ENCODE results near the gene CORO2B.

The CORO2B gene

DNA sequence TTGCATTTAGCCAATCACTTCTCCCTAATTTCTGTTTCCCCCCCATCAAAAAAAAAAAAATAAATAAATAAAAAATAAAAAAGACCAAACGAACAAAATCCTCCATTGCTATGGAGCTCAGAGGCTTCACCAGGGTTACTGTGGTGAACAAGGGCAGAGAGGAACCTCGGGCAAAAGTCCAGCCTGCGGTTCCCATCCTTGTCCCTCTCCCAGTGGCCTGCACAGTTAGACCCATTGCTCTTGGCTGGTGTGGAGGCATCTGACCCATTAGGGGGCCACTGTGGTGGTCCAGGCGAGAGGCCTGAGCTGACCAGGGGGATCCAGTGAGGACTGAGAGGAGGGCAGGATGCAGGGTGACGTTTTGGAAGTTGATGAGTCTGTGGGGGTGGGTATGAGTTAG lies 18.8 kb downstream of the CORO2B start:
- Histone ChIP-seq H3K27me3 (ENCODE audit: insufficient read depth, poor library complexity, severe bottlenecking) (peaks cover 2% of the 10 kb centered on the region), H3K27ac (replicated peaks) (no peak overlapping the region), H3K4me3 (replicated peaks; ENCODE audit: insufficient read depth, low read length) (no peak overlapping the region)
- TF ChIP-seq, protein P1, sequence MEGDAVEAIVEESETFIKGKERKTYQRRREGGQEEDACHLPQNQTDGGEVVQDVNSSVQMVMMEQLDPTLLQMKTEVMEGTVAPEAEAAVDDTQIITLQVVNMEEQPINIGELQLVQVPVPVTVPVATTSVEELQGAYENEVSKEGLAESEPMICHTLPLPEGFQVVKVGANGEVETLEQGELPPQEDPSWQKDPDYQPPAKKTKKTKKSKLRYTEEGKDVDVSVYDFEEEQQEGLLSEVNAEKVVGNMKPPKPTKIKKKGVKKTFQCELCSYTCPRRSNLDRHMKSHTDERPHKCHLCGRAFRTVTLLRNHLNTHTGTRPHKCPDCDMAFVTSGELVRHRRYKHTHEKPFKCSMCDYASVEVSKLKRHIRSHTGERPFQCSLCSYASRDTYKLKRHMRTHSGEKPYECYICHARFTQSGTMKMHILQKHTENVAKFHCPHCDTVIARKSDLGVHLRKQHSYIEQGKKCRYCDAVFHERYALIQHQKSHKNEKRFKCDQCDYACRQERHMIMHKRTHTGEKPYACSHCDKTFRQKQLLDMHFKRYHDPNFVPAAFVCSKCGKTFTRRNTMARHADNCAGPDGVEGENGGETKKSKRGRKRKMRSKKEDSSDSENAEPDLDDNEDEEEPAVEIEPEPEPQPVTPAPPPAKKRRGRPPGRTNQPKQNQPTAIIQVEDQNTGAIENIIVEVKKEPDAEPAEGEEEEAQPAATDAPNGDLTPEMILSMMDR (IDR thresholded peaks at IDR 0.05; ENCODE audit: insufficient read depth, low read length), result no peak
- TF ChIP-seq POLR2AphosphoS5 (IDR thresholded peaks at IDR 0.05; ENCODE audit: low read depth), result no peak
- no peak for DNase-seq (ENCODE audit: low read depth in 1 of 2, low spot score in 1 of 2)

DNA sequence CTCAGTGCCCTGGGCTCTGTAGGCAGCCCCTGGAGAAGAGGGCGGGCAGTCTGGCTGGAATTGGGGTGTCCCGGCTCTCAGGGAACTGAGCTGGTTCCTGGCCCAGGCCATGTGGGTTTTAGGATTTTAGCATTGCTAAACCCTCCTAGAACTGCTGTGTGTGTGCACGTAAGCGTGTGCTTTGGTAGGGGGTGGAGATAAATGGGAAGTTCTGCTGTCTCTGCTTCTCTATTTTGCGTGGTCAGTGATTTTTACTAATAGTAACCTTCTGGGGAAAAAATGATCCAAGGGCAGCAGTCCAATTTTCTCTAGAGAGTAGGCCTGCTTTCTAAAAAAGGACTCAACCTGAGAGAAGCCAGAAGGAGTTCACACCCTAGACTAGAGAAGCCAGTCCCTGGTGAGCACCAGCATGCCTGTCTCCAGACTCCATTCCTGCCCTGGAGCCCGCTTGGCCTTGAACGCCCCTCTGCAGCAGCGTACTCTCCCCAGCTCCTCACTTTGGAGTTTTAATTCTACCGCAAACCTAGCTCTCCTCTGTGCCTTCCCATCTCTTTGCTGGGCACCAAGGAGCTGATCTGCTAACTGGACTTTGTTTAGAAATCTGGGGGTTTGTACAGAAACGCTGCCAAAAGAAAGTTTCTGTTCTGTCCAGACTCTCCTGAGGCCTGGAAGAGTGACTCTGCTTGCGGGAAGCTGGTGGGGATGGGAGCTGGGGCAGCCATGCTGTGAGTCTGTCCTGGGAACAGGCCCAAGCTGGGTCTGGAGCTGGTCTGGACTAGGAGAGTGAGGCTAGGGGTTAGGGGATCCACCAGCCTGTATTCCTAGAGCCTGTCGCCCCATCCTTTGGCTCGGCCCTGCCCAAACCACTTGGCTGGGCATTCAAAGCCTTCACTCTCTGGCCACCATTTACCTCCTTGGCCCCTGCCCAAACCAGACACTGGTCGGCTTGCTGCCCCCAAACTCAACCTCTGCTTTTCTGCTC lies 19.7 kb downstream of the CORO2B start:
- Histone ChIP-seq H3K27me3 (ENCODE audit: insufficient read depth, poor library complexity, severe bottlenecking) (no peaks in the 10 kb centered on the region), H3K27ac (replicated peaks) (no peak overlapping the region), H3K4me3 (replicated peaks; ENCODE audit: insufficient read depth, low read length) (no peak overlapping the region)
- DNase-seq (ENCODE audit: low read depth in 1 of 2, low spot score in 1 of 2), result no peak
- TF ChIP-seq POLR2AphosphoS5 (IDR thresholded peaks at IDR 0.05; ENCODE audit: low read depth) (no peak), GABPA (IDR thresholded peaks at IDR 0.05; ENCODE audit: low read depth) (no peak), SPI1 (IDR thresholded peaks at IDR 0.05; ENCODE audit: borderline replicate concordance, low read depth) (no peak)
- TF ChIP-seq, protein P1 (IDR thresholded peaks at IDR 0.05; ENCODE audit: insufficient read depth, low read length), result no peak
- TF ChIP-seq, protein P2, sequence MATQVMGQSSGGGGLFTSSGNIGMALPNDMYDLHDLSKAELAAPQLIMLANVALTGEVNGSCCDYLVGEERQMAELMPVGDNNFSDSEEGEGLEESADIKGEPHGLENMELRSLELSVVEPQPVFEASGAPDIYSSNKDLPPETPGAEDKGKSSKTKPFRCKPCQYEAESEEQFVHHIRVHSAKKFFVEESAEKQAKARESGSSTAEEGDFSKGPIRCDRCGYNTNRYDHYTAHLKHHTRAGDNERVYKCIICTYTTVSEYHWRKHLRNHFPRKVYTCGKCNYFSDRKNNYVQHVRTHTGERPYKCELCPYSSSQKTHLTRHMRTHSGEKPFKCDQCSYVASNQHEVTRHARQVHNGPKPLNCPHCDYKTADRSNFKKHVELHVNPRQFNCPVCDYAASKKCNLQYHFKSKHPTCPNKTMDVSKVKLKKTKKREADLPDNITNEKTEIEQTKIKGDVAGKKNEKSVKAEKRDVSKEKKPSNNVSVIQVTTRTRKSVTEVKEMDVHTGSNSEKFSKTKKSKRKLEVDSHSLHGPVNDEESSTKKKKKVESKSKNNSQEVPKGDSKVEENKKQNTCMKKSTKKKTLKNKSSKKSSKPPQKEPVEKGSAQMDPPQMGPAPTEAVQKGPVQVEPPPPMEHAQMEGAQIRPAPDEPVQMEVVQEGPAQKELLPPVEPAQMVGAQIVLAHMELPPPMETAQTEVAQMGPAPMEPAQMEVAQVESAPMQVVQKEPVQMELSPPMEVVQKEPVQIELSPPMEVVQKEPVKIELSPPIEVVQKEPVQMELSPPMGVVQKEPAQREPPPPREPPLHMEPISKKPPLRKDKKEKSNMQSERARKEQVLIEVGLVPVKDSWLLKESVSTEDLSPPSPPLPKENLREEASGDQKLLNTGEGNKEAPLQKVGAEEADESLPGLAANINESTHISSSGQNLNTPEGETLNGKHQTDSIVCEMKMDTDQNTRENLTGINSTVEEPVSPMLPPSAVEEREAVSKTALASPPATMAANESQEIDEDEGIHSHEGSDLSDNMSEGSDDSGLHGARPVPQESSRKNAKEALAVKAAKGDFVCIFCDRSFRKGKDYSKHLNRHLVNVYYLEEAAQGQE (IDR thresholded peaks at IDR 0.05; ENCODE audit: insufficient replicate concordance, low read depth), result no peak

DNA sequence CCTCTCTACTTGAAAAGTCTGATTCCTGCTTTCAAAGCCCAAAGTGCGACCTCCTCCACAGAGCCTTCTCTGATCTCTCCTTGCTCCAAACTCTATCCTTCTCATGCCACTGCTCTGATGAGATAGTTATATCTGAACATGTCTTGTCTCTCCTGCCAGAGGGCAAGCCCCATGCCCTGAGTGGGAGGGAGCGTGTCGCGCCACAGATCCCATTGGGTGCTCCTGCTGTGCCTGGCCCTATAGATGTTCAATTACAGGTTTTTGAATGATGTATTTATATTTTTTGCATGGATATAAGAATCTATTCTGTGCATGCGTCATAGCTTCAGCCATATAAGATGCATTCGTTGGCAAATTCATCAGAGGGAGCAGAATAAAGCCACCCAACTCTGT lies 20.4 kb downstream of the CORO2B start:
- Histone ChIP-seq H3K4me3 (replicated peaks; ENCODE audit: insufficient read depth, low read length) (no peak overlapping the region), H3K27me3 (ENCODE audit: insufficient read depth, poor library complexity, severe bottlenecking) (no peaks in the 10 kb centered on the region), H3K27ac (replicated peaks) (no peak overlapping the region)
- TF ChIP-seq, protein P1 (IDR thresholded peaks at IDR 0.05; ENCODE audit: insufficient read depth, low read length), result no peak
- TF ChIP-seq POLR2AphosphoS5 (IDR thresholded peaks at IDR 0.05; ENCODE audit: low read depth) (no peak), GABPA (IDR thresholded peaks at IDR 0.05; ENCODE audit: low read depth) (no peak), SPI1 (IDR thresholded peaks at IDR 0.05; ENCODE audit: borderline replicate concordance, low read depth) (no peak)
- TF ChIP-seq, protein P2 (IDR thresholded peaks at IDR 0.05; ENCODE audit: insufficient replicate concordance, low read depth), result no peak
- DNase-seq (ENCODE audit: low read depth in 1 of 2, low spot score in 1 of 2), result no peak
